Stimulated activated naive B cell treated with anti-CD40 and anti-IgM and Interleukin-4, amounts not matched to agents 10 μg/mL and 1 μg/mL and 100 μg/mL, for 72 hours (primary cell): Measurements from ENCODE around the gene UBXN6.
A peak's percentile ranks its signal among the peaks of the same experiment; 100 is the strongest.

Experiments
- ATAC-seq, 2 donors: fragments of 150-1000 bp; cut with Tn5 transposase; replicated peaks; 2 replicates each; pipeline ENCODE4 v1.10.0; 2021; ENCODE audit warnings: moderate library complexity in 1 of 2
- DNase-seq: peaks from one replicate; pipeline ENCODE4 v3.0.0; 2021
- H3K27ac Mint-ChIP-seq: one replicate; pipeline ENCODE4 v1.8.0; 2022; ENCODE audit warnings: mild to moderate bottlenecking, mixed read lengths
- H3K27me3 Mint-ChIP-seq, 2 donors: one replicate each; pipeline ENCODE4 v1.8.0; 2022; ENCODE audit warnings: mixed read lengths in 2 of 2
- H3K36me3 Mint-ChIP-seq, 2 donors: one replicate each; pipeline ENCODE4 v1.8.0; 2022; ENCODE audit warnings: mixed read lengths in 2 of 2, mild to moderate bottlenecking in 1 of 2
- H3K4me1 Mint-ChIP-seq, 2 donors: one replicate each; pipeline ENCODE4 v1.8.0; 2022; ENCODE audit warnings: mixed read lengths in 2 of 2, mild to moderate bottlenecking in 1 of 2
- H3K4me3 Mint-ChIP-seq, 2 donors: one replicate each; pipeline ENCODE4 v1.8.0; 2022; ENCODE audit warnings: mild to moderate bottlenecking in 2 of 2, mixed read lengths in 2 of 2, moderate library complexity in 1 of 2
- H3K9me3 Mint-ChIP-seq, 2 donors: one replicate each; pipeline ENCODE4 v1.8.0; 2022; ENCODE audit warnings: mixed read lengths in 2 of 2, mild to moderate bottlenecking in 1 of 2

Gene UBXN6

DNA sequence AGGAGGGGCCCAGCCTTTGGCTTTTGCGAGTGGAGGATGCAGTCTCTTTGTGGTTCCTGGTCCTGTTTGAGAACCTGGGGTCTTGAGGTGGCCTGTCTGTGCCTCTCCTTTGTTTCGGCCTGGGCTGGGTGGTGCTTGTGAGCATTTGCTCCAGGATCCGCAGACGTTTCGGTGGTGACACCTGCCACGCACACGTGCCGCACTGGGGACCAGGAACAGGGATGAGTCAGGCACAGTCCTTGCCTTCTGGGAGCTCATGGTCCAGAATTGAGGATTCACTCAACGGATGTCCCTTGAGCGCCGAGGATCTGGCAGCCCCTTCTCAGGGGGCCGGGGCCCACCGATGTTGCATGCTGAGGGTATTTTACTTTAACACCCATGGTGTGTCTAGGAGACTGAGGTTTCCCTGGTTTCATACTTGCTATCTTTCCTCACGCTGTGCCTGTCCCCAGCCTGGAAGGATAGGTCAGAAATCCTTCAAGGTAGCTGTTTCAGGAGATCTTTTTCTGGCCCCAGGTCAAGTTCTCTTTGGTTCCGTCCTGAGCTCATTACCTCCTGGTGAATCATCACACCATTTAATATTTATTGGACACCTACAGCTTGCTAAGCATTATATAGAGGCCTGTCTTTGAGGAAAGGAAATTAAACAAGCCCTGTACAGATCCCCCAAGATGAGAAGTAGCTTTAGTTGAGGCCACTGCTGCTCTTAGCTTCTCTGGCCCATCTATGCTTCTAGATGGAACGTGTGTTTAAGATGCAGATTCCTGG lies 19.6 kb upstream of the UBXN6 start:
- DNase-seq, result no peak
- Mint-ChIP-seq H3K4me1 (peaks cover 19 to 22% of the 10 kb centered on the region in 2 donors), H3K27me3 (no peaks in the 10 kb centered on the region)

DNA sequence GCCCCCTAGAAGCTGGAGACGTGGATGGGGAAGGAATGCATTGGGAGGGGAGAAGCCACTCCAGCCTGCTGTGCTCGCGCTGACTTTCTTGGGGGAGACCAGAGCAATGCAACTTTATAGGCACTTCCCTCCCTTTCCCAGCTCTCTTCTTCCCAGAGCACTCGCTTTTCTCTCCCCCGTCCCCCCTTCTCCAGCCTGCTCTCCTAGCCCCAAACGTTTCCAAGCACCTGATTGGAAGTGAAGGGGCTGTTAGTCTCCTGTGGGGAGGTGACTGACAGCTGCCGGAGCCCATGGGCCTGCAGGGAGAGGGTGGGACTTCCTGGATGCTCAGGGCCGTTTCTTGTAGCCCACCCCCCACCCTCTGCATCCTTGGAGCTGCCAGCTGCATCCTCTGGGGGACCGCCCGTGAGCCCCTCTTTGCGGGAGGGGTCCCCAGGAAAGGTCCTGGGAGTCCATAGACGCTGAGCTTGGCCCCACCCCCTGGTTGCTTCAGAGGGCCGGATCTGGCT lies 17.0 kb upstream of the UBXN6 start:
- H3K36me3 Mint-ChIP-seq, result peaks cover 5 to 19% of the 10 kb centered on the region in 2 donors
- no peaks in the 10 kb centered on the region for H3K27me3 Mint-ChIP-seq
- DNase-seq (no peak), ATAC-seq (no peak)
- peak overlapping the region; percentile 91 for H3K27ac Mint-ChIP-seq
- no peaks in the 10 kb centered on the region for H3K9me3 Mint-ChIP-seq
- H3K4me1 Mint-ChIP-seq, result peaks cover 19 to 22% of the 10 kb centered on the region in 2 donors
- H3K4me3 Mint-ChIP-seq, result peak overlapping the region in 1 of 2 donors; percentile 89

More for the DNA sequence above, 19.6 kb upstream of the UBXN6 start:
- no peak overlapping the region for H3K4me3 Mint-ChIP-seq
- H3K27ac Mint-ChIP-seq, result no peak overlapping the region
- no peak for ATAC-seq
- no peaks in the 10 kb centered on the region for H3K9me3 Mint-ChIP-seq
- H3K36me3 Mint-ChIP-seq, result peaks cover 7 to 19% of the 10 kb centered on the region in 2 donors

DNA sequence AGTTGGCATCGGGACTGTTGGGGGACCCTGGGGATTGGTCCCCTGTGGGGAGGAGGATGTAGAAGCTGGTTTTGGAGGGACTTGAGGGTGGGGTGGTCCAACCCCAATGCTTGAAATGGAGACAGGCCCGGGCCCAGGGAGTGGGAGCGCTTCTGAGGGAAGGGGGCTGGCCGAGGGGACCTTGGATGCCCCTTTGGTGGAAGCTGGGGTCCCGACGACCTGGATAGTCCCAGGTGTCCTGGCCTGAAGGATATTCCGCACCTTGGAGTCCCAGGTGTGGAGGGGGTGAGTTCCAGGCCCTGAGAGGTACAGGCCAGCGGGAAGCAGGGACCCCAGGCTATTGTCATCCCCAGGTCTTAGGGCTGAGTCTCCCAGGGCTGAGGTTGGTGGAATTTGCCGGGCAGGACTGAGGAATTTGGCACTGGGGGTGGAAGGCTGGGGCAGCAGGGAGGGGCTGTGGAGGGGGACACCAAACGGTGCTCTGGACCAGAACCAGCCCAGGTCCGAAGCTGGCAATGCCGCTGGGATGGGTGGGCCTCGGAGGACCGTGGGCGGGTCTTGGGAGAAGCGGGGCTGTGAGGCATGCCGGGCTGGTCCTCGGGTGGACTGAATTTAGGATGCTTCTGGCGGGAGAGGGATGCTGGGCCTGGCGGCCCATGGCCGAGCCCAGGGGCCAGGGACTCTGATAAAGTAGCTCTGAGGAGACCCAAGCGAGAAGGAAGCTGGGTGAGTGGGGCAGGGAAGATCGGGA lies 16.3 kb upstream of the UBXN6 start:
- no peaks in the 10 kb centered on the region for H3K9me3 Mint-ChIP-seq
- DNase-seq (no peak), ATAC-seq (no peak)
- peak overlapping the region in 1 of 2 donors; percentile 89 for H3K4me3 Mint-ChIP-seq
- H3K36me3 Mint-ChIP-seq, result peaks cover 5 to 19% of the 10 kb centered on the region in 2 donors
- H3K4me1 Mint-ChIP-seq, result peaks cover 19 to 22% of the 10 kb centered on the region in 2 donors
- no peaks in the 10 kb centered on the region for H3K27me3 Mint-ChIP-seq
- H3K27ac Mint-ChIP-seq, result peak overlapping the region; percentile 91

DNA sequence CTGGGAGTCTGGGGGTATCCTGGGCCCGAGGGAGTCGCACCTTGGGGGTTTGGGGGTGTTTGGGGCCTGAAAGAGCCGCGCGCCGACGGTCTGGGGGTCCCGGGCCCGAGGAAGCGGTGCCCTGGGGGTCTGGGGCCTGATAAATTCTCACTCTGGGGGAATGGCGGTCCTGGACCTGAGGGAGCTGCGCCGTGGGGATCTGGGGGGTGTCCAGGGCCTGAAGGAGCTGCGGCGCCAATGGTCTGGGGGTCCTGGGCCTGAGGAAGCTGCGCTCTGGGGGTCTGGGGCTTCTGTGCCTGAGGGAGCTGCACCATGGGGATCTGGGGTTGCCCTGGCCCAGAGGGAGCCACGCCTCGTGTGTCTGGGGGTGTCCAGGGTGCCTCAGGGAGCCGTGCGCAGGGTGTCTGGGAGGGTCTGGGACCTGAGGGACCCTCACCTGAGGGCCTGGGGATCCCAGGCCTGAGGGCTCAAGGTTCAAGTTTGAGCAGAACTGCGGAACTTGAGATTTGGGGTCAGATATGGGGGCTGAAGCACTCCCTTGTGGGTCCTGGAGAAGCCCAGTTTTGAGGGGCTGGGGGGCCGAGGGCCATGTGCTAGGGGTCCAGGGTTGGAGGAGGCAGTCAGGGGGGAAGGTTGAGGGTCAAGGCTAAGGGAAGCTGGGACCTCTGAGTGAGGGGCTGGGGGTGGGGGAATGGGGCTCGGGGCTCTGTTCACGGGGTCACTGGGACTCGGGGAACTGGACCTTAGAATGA lies 15.6 kb upstream of the UBXN6 start:
- Mint-ChIP-seq H3K4me1 (peaks cover 19 to 22% of the 10 kb centered on the region in 2 donors), H3K4me3 (peak overlapping the region in 1 of 2 donors; percentile 89), H3K9me3 (no peaks in the 10 kb centered on the region), H3K27ac (peak overlapping the region; percentile 73), H3K27me3 (no peaks in the 10 kb centered on the region), H3K36me3 (peaks cover 5 to 17% of the 10 kb centered on the region in 2 donors)
- ATAC-seq (no peak), DNase-seq (no peak)

DNA sequence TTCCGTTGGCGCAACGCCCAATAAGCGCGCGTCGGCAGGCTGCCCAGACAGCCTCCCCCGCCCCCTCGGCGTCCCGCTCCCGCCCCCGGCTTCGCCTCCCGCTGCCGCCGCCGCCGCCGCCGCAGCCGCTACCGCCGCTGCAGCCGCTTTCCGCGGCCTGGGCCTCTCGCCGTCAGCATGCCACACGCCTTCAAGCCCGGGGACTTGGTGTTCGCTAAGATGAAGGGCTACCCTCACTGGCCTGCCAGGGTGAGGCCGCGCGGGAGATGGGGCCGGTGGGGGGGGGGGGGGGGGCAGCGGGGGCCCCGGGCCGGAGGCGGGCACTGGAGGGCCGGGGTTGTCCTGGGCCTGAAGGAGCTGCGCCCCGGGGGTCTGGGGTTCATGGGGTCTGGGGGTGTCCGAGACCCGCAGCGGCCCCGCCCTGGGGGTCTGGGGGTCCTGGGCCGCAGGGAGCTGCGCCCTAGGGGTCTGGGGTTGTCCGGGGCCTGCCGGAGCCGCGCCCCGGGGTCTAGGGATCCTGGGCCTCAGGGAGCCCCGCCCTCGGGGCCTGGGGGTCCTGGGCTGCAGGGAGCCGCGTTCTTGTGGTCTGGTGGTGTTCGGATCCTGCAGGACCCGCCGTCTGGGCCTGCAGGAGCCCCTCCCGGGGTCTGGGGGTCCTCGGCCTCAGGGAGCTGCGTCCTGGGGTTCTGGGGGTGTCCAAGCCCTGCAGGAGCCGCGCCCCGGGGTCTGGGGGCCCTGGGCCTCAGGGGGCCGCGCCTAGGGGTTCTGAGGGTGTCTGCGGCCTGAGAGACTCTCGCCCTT lies 14.8 kb upstream of the UBXN6 start, which contains the start of gene HDGFL2:
TSS of gene HDGFL2 (plus strand) at position 124 of the 801 bp plus-strand sequence. CDS start at position 178, 54 bp downstream.
- Mint-ChIP-seq H3K36me3 (peaks cover 2 to 9% of the 10 kb centered on the region in 2 donors), H3K27ac (peak within 1 kb of the TSS; percentile 73), H3K27me3 (no peaks in the 10 kb centered on the region), H3K4me3 (peak within 1 kb of the TSS in 1 of 2 donors; percentile 89), H3K9me3 (no peaks in the 10 kb centered on the region), H3K4me1 (peaks cover 19 to 22% of the 10 kb centered on the region in 2 donors)
- no peak for ATAC-seq
- no peak for DNase-seq

DNA sequence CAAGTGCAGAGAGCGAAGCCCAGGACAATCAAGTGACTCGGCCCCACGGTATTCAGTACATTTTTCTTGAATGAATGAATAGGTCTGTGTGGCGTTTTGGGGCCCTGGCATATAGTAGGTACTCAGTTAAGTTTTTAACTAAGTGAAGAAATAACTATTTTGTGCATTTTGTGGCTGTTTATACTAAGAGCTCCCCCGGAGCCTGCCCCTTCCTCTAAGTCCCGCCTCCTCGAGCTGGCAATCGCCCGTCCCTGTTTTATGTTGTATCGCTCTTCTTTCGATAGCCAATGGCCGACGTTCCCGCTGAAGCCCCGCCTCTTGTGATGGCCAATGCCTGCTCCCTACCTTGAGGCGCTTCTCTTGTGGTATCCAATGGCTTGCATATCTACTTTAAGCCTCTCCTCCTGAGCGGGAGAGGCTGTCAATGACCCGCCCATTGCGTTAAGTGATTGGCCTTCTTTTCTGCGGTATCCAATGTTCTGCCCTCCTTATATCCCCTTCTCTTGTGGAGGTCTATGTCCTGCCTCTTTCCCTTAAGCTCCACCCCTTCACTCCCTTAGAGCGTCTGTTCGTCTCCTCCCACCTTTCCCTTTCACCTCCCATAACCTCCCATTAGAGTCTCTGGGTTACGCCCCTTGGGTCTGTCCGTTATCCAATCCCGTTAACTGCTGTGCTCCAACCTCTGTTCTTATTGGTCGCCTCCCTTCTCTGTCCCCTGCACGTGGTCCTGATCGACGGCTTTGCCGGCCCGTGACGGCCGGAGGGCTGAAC lies 14.0 kb upstream of the UBXN6 start:
- H3K9me3 Mint-ChIP-seq, result no peaks in the 10 kb centered on the region
- peak; percentile 87 to 88 for ATAC-seq
- no peak overlapping the region for H3K4me3 Mint-ChIP-seq
- DNase-seq, result peak; percentile 98
- H3K4me1 Mint-ChIP-seq, result peaks cover 19 to 22% of the 10 kb centered on the region in 2 donors
- no peaks in the 10 kb centered on the region for H3K27me3 Mint-ChIP-seq
- no peak overlapping the region for H3K27ac Mint-ChIP-seq
- H3K36me3 Mint-ChIP-seq, result peaks cover 0 to 4% of the 10 kb centered on the region in 2 donors

DNA sequence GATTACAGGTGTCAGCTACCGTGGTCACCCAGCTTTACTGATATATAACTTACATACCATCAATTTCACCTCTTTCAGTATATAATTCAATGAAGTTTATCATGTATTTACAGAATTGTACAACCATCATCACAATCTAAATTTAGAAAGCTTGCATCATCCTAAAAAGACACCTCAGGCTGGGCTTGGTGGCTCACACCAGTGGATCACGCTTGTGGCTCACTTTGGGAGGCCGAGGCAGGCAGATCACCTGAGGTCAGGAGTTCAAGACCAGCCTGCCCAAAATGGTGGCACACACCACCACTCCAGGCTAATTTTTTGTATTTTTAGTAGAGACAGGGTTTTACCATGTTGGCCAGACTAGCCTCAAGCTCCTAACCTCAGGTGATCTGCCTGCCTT lies 10.2 kb upstream of the UBXN6 start:
- H3K27ac Mint-ChIP-seq, result no peak overlapping the region
- no peaks in the 10 kb centered on the region for H3K27me3 Mint-ChIP-seq
- no peak for DNase-seq
- H3K4me3 Mint-ChIP-seq, result no peak overlapping the region
- no peak for ATAC-seq
- H3K36me3 Mint-ChIP-seq, result no peaks in the 10 kb centered on the region
- no peaks in the 10 kb centered on the region for H3K9me3 Mint-ChIP-seq
- peaks cover 0 to 2% of the 10 kb centered on the region in 2 donors for H3K4me1 Mint-ChIP-seq

DNA sequence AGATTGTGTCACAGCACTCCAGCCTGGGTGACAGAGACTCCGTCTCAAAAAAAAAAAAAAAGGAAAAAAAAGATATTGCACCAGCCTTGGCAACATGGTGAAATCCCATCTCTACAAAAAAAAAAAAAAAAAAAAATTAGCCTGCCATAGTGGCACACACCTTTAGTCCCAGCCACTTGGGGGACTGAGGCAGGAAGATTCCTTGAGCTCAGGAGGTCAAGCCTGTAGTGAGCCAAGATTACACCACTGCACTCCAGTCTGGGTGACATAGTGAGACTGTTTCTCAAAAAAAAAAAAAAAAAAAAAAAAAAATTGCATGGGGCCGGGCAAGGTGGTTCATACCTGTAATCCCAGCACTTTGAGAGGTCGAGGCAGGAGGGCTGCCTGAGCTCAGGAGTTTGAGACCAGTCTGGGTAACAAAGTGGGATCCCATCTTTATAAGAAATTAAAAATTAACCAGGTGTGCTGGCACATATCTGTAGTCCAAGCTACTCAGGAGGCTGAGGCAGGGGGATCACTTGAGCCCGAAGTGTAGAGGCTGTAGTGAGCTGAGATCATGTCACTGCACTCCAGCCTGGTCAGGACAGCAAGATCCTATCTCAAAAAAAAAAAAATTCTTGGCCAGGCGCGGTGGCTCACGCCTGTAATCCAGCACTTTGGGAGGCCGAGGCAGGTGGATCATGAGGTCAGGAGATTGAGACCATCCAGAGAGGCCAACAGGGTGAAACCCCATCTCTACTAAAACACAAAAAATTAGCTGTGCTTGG lies 7.4 kb upstream of the UBXN6 start:
- no peaks in the 10 kb centered on the region for H3K4me1 Mint-ChIP-seq
- no peaks in the 10 kb centered on the region for H3K9me3 Mint-ChIP-seq
- no peak overlapping the region for H3K27ac Mint-ChIP-seq
- no peak for ATAC-seq
- H3K4me3 Mint-ChIP-seq, result no peak overlapping the region
- no peak for DNase-seq
- H3K27me3 Mint-ChIP-seq, result no peaks in the 10 kb centered on the region
- H3K36me3 Mint-ChIP-seq, result no peaks in the 10 kb centered on the region

DNA sequence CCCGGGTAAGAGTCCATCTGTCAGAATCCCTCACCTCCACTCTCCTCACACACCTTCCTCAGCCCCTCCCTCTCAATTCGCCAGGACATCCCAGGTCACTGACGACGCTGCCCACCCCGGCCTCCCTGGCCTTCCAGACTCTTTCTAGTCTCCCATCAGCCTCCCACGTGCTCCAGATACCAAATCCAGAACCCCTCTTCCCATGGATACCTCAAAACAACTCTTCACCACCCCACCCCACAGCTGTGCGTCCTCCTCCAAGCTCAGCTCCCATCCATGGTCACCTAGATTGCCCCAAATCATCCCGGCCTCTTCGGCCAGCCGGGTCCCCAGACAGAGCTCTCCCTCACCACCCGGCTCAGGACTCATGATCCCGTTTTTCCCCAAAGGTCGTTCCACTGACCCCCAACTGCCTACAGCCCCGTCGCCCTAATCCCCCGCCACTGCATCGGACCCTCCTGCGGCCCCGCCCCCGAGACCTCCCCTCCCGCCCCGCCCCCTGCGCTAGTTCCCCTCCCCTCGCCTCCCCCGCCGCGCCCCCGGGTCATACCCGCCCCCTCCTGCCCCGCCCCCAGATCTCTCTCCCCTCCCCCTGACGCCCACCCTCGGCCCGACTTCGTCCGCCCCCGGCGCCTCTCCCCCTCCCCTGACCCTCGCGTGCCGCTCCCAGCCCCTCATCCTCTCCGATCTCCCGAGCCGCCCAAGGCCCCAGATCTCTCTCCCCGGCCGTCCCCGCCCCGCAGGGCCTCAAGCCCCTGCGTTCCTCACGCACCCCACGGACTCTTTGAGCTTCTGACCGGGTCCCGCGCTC lies 546 bp downstream of the UBXN6 start:
- Mint-ChIP-seq H3K9me3 (no peaks in the 10 kb centered on the region), H3K27me3 (no peaks in the 10 kb centered on the region), H3K27ac (peak overlapping the region; percentile 93), H3K36me3 (peaks cover 6 to 9% of the 10 kb centered on the region in 2 donors), H3K4me3 (peak overlapping the region; percentile 83 to 89), H3K4me1 (peaks cover 12 to 25% of the 10 kb centered on the region in 2 donors)
- peak; percentile 44 to 46 for ATAC-seq
- DNase-seq, result no peak

DNA sequence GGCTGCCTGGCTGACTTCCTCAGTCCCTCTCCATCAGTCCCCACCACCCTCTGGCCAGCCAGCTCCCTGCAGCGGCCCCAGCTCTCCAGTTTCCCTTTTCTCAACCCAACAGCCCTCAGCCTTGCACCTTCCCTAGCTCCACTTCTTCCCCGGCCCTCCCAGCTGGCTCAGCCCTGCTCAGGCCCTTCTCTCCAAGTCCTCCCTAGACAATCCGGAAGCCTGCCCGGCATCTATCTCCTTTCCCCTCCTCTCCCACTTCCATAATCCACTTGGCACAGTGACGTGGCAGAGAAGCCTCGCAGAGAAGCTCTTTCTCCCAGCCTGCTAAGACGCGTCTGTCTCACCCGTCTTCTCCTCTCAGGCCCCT lies 1.1 kb downstream of the UBXN6 start:
- DNase-seq (no peak), ATAC-seq (no peak)
- peaks cover 12 to 25% of the 10 kb centered on the region in 2 donors for H3K4me1 Mint-ChIP-seq
- H3K4me3 Mint-ChIP-seq, result peak overlapping the region; percentile 83 to 89
- H3K9me3 Mint-ChIP-seq, result no peaks in the 10 kb centered on the region
- H3K27ac Mint-ChIP-seq, result peak overlapping the region; percentile 93
- H3K36me3 Mint-ChIP-seq, result peaks cover 9% of the 10 kb centered on the region in 2 donors
- no peaks in the 10 kb centered on the region for H3K27me3 Mint-ChIP-seq

DNA sequence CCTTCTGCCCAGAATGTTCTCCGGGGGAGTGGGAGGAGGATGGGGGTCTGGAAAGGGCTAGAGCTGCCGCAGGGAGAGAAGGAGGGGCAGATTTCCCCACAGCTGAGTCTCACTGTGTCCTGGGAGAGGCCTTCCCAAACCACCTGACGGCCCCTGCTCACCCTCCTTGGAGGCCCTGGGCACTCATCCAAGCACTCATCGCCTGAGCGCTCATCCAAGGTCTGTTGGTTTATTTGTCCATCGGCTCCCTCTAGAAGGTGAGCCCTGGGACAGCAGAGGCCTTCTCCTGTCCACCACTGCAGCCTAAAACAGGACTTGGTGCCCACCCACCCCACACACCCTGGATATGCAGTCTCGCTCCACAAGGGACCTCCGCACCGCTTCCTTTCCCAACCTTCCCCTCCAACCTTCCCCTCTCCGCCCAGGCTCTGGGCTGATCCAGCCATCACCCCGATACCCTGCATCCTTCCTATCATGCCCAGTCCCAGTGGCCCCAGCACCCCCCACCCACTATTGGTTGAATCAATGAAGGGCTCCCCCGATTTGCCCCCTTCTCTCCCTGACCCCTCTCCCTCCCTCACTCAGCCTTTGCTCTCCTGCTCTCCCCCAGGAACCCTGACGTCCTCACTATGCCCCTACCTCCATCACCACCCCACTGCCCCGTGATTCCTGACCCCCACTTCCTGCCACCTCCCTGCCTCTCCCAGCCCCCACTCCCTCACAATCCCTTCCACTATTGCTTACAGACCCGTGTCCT lies 1.7 kb downstream of the UBXN6 start:
- ATAC-seq (no peak), DNase-seq (no peak)
- Mint-ChIP-seq H3K4me3 (peak overlapping the region; percentile 83 to 89), H3K27me3 (no peaks in the 10 kb centered on the region), H3K36me3 (peaks cover 9% of the 10 kb centered on the region in 2 donors), H3K27ac (peak overlapping the region; percentile 93), H3K9me3 (no peaks in the 10 kb centered on the region), H3K4me1 (peaks cover 12 to 25% of the 10 kb centered on the region in 2 donors)
